ENCODE results near the gene KRCC1. TPM values are rescaled to one million over a fixed set of nuclear protein-coding genes. Genes with fewer than 3 reads are reported as not detected.
A peak's percentile ranks its signal among the peaks of the same experiment; 100 is the strongest.
"Not testable (repeated sequence)": the region's sequence is repeated elsewhere in the genome, so short reads cannot be mapped to it uniquely, and the experiment has no call there.

The KRCC1 gene
- total RNA-seq, 2 donors from 2014 or later = 7.8 to 10.6 TPM

DNA sequence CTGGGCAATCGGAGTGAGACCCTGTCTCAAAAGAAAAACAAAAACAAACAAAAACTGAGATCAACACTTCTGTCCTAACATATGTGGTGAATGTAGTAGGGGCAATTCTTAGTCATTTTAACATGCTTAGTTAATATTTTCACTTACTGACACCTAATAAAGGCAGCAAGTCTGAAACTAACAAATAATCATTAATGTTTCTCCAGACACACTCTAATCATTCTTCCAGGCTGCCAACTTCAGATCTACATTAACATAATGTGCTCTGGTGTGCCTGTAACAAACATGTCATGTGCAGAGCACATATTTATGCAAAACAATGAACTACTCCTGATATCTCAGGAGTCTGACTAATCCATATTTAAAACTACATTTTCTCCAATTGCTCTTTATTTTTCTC, 6.0 kb downstream of the KRCC1 start:
- Mint-ChIP-seq H3K36me3 (ENCODE audit: low read depth) (no peaks in the 10 kb centered on the region), H3K4me3 (no peak overlapping the region), H3K4me1 (peaks cover 27% of the 10 kb centered on the region), H3K27me3 (no peaks in the 10 kb centered on the region), H3K27ac (no peak overlapping the region)
- DNase-seq (no peak), ATAC-seq (no peak)
- no peaks in the 10 kb centered on the region for H3K9me3 ChIP-seq (ENCODE audit: control insufficient read depth, low read length, poor library complexity, severe bottlenecking)

DNA sequence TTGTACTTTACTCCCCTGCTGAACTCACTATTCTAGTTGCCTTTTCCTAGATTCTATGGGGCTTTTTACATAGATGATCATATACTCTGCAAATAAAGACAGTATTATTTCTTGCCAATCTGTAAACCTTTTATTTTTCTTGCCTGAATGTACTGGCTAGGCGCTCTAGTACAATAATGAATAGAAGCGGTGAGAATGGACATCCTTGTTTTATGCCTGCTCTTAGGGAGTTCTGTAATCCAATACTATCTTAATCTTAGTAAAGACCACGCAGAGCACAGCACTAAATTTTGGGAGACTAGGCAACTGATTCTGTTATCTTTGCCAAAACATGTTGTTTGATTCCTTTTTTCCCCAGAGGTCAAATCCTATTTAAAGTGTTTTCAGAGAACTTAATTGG, 7.0 kb downstream of the KRCC1 start:
- DNase-seq (no peak), ATAC-seq (no peak)
- H3K4me1 Mint-ChIP-seq = peaks cover 19% of the 10 kb centered on the region
- no peak overlapping the region for H3K27ac Mint-ChIP-seq
- no peaks in the 10 kb centered on the region for H3K36me3 Mint-ChIP-seq (ENCODE audit: low read depth)
- no peaks in the 10 kb centered on the region for H3K27me3 Mint-ChIP-seq
- H3K4me3 Mint-ChIP-seq = no peak overlapping the region
- H3K9me3 ChIP-seq (ENCODE audit: control insufficient read depth, low read length, poor library complexity, severe bottlenecking) = no peaks in the 10 kb centered on the region

DNA sequence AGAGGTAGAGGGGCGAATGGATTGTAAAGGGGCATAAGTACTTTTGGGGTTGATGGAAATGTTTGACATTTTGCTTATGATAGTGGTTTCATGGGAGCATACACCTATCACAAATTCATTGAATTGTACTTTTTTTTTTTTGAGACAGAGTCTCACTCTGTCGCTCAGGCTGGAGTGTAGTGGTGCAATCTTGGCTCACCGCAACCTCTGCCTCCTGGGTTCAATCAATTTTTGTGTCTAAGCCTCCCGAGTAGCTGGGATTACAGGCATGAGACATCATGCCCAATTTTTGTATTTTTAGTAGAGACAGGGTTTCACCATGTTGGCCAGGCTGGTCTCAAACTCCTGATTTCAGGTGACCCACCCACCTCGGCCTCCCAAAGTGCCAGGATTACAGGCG, 10.0 kb downstream of the KRCC1 start:
- H3K4me3 Mint-ChIP-seq; H3K36me3 Mint-ChIP-seq (ENCODE audit: low read depth); H3K9me3 ChIP-seq (ENCODE audit: control insufficient read depth, low read length, poor library complexity, severe bottlenecking); H3K27me3 Mint-ChIP-seq; ATAC-seq; DNase-seq: not testable (repeated sequence)
- Mint-ChIP-seq H3K27ac (peak overlapping the region; percentile 39), H3K4me1 (peaks cover 19% of the 10 kb centered on the region)

DNA sequence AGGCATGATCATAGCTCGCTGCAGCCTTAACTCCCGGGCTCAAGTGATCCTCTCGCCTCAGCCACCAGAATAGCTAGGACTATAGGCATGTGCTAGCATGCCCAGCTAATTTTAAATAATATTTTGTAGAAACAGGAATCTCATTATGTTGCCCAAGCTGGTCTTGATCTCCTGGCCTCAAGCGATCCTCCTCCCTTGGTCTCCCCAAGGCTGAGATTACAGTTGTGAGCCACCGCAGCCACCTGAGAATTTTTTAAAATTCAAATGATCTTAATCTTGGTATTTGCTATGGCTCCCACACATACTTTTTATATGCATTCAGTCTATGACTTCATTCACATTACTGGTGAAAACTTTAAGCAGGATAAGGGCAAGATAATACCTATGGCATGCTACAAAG, 13.1 kb downstream of the KRCC1 start:
- H3K4me3 Mint-ChIP-seq = no peak overlapping the region
- no peaks in the 10 kb centered on the region for H3K9me3 ChIP-seq (ENCODE audit: control insufficient read depth, low read length, poor library complexity, severe bottlenecking)
- H3K27me3 Mint-ChIP-seq = no peaks in the 10 kb centered on the region
- peak overlapping the region; percentile 16 for H3K27ac Mint-ChIP-seq
- H3K36me3 Mint-ChIP-seq (ENCODE audit: low read depth) = peaks cover 7% of the 10 kb centered on the region
- ATAC-seq = no peak
- H3K4me1 Mint-ChIP-seq = peaks cover 19% of the 10 kb centered on the region
- no peak for DNase-seq

DNA sequence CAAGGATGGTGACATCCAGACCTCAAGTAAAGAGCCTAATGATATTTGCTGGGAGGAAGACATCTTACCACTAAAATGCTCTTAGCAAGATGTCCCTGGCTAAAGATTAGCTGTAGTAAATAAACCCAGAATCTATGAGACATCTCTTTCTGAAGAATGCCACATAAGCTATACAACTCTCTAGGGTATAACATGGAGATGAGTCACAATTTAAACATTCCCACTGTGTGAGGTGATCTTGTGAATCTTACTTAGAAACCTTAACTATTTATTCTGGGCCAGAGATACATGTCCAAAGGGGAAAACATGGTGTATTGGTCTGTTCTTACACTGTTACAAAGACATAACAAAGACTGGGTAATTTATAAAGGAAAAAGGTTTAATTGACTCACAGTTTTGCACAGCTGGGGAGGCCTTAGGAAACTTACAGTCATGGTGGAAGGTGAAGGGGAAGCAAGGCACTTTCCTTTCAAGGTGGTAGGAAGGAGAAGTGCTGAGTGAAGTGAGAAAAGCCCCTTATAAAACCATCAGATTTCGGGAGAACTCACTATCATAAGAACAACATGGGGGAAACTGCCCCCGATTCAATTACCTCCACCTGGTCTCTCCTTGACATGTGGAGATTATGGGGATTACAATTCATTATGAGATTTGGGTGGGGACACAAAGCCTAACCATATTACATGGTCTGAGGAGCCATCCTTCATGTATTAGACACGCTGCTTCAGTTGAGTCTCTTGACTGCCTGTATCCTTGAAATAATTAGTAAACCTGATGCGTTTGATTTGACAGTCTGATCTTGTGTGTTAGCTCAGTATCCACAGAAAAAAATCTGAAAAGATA, 17.1 kb downstream of the KRCC1 start:
- H3K4me3 Mint-ChIP-seq = no peak overlapping the region
- H3K9me3 ChIP-seq (ENCODE audit: control insufficient read depth, low read length, poor library complexity, severe bottlenecking) = no peaks in the 10 kb centered on the region
- H3K36me3 Mint-ChIP-seq (ENCODE audit: low read depth) = peaks cover 7% of the 10 kb centered on the region
- no peak overlapping the region for H3K27ac Mint-ChIP-seq
- peaks cover 17% of the 10 kb centered on the region for H3K4me1 Mint-ChIP-seq
- H3K27me3 Mint-ChIP-seq = no peaks in the 10 kb centered on the region
- ATAC-seq (no peak), DNase-seq (no peak)

DNA sequence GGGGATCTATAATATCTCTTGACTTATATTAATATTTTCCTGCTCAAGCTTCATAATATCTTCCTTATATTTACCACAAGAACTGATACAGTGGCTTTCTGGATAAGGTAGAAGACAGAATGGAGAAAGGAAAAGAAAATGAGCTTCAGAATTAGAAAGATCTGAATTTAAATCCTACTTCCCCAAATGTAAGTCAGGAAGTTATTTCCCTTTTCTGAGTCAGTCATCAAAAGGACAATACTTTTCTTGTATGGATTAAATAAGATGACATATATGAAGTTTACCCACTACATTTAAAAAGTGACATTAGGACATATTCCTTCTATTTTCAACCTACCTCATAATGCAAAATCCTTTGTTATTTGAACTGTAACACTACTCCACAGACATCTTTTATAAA, 19.0 kb downstream of the KRCC1 start:
- ATAC-seq (no peak), DNase-seq (no peak)
- no peaks in the 10 kb centered on the region for H3K9me3 ChIP-seq (ENCODE audit: control insufficient read depth, low read length, poor library complexity, severe bottlenecking)
- Mint-ChIP-seq H3K4me3 (no peak overlapping the region), H3K36me3 (ENCODE audit: low read depth) (peaks cover 5% of the 10 kb centered on the region), H3K27ac (no peak overlapping the region), H3K27me3 (no peaks in the 10 kb centered on the region), H3K4me1 (peaks cover 15% of the 10 kb centered on the region)

DNA sequence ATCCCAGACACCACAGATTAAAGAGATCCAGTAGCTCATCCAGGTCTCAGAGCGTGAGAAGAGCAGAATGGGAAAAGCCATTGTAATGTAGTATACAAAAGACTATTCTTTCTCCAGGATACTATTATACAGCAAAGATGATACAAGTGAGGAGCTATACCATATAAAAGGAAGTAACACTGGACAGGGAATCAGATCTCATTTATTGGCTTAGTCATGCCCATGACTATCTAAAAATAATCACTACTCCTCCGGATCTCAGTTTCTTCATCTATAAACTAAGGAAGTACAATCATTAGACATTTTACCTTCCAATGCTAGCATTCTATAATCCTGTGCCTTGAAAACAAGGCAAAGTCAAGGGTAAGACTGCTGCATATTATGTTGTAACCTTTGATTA, 19.4 kb downstream of the KRCC1 start:
- DNase-seq (no peak), ATAC-seq (no peak)
- Mint-ChIP-seq H3K27me3 (no peaks in the 10 kb centered on the region), H3K27ac (no peak overlapping the region), H3K36me3 (ENCODE audit: low read depth) (peaks cover 5% of the 10 kb centered on the region), H3K4me1 (peaks cover 14% of the 10 kb centered on the region), H3K4me3 (no peak overlapping the region)
- no peaks in the 10 kb centered on the region for H3K9me3 ChIP-seq (ENCODE audit: control insufficient read depth, low read length, poor library complexity, severe bottlenecking)

DNA sequence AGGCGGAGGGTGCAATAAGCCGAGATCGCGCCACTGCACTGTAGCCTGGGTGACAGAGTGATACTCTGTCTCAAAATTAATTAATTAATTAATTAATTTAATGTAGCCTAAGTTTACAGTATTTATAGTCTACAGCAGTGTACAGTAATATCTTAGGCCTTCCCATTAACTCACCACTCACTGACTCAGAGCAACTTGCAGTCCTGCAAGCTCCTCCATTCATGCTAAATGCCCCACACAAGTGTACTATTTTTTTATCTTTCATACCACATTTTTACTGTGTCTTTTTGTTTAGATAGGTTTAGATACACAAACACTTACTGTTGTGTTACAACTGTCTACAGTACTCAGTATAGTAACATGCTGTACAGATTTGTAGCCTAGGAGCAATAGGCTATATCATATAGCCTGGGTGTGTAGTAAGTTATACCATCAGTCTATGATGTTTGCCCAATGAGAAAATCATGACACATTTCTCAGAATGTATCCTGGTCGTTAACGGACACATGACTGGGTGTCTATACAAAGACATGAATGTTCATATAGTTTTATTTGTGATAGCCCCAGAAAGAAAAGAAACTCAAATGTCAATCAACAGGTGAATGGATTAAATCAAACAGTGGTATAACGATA, 23.4 kb downstream of the KRCC1 start:
- DNase-seq = no peak
- H3K27me3 Mint-ChIP-seq = no peaks in the 10 kb centered on the region
- peaks cover 8% of the 10 kb centered on the region for H3K4me1 Mint-ChIP-seq
- no peak overlapping the region for H3K27ac Mint-ChIP-seq
- no peaks in the 10 kb centered on the region for H3K9me3 ChIP-seq (ENCODE audit: control insufficient read depth, low read length, poor library complexity, severe bottlenecking)
- peaks cover 7% of the 10 kb centered on the region for H3K36me3 Mint-ChIP-seq (ENCODE audit: low read depth)
- H3K4me3 Mint-ChIP-seq = no peak overlapping the region
- no peak for ATAC-seq

DNA sequence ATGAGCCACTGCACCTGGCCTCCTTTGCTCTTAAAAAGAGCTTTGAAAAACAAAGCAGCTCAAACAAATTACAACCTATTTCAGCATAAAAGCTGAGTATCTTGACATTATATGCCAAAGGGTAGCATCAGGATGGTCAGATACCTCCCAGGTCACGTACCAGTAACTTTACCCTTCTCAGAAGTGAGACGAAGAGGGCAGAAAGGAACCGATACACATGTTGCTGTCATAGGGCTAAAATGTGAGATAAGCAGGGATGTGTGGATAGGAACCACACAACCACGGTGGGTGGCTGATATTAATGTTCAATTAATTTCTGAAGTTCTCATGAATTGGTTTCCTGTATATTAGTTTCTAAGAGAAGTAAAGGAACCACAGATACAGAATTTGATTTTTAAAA, 26.7 kb downstream of the KRCC1 start:
- Mint-ChIP-seq H3K27ac (no peak overlapping the region), H3K4me1 (peaks cover 4% of the 10 kb centered on the region), H3K27me3 (no peaks in the 10 kb centered on the region), H3K4me3 (no peak overlapping the region), H3K36me3 (ENCODE audit: low read depth) (peaks cover 7% of the 10 kb centered on the region)
- no peaks in the 10 kb centered on the region for H3K9me3 ChIP-seq (ENCODE audit: control insufficient read depth, low read length, poor library complexity, severe bottlenecking)
- ATAC-seq = no peak
- no peak for DNase-seq

DNA sequence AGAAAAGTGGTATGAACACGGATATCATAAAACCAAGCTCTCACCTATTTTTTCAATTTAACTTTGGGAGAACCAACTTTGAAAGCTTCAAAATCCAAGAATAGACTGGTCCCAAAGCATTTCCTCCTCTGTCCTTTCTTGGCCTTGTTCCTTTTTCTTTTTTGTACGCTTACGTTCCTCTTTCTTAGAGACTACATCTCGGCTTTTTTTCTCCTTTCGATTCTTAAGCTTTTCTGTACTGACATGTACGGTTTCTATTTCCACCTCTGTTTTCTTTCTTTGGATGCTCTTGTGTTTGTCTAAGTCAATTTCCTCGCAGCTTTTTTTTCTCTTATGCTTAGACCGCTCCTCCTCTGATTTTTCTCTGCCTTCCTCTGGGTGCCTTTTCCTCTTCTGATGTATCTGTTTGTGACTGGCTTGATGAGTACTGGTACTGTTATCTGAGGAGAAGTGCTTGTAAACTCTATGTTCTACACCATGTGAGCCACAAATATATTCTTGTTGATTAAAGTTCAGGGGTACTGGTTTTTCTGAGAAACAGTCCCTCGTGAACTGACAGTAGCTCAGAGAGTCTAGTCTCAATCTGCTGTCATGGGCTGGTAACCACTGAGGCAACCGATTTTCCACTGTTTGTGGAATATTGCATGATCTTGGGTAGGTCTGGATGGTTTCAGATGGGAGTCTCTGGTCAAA, 27.7 kb downstream of the KRCC1 start:
- H3K36me3 Mint-ChIP-seq (ENCODE audit: low read depth) = peaks cover 7% of the 10 kb centered on the region
- H3K27me3 Mint-ChIP-seq = no peaks in the 10 kb centered on the region
- H3K4me1 Mint-ChIP-seq = peaks cover 4% of the 10 kb centered on the region
- H3K27ac Mint-ChIP-seq = no peak overlapping the region
- H3K4me3 Mint-ChIP-seq = no peak overlapping the region
- ATAC-seq (no peak), DNase-seq (no peak)
- no peaks in the 10 kb centered on the region for H3K9me3 ChIP-seq (ENCODE audit: control insufficient read depth, low read length, poor library complexity, severe bottlenecking)

DNA sequence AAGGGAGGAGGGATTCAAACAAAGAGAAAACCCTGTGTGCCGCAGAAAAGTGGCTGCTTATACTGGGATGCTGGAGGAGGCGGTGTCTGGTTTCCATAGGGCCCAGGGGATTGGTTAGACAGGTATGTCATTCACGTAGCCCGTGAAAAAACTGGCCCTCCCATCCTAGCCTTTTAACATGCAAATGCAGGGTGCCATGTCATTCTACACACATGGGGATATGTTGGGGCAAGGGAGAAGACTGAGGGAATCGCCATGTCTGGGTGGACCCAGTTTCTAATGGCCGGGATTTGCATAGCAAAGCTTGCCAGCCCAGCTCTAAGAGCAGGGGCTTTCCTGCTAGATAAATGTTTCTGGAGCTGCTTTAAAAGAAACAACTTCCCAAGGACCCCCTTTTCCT, 31.1 kb downstream of the KRCC1 start:
- H3K36me3 Mint-ChIP-seq (ENCODE audit: low read depth) = peaks cover 7% of the 10 kb centered on the region
- DNase-seq (no peak), ATAC-seq (no peak)
- H3K4me3 Mint-ChIP-seq = no peak overlapping the region
- H3K4me1 Mint-ChIP-seq = peaks cover 4% of the 10 kb centered on the region
- no peak overlapping the region for H3K27ac Mint-ChIP-seq
- no peaks in the 10 kb centered on the region for H3K27me3 Mint-ChIP-seq
- H3K9me3 ChIP-seq (ENCODE audit: control insufficient read depth, low read length, poor library complexity, severe bottlenecking) = no peaks in the 10 kb centered on the region

DNA sequence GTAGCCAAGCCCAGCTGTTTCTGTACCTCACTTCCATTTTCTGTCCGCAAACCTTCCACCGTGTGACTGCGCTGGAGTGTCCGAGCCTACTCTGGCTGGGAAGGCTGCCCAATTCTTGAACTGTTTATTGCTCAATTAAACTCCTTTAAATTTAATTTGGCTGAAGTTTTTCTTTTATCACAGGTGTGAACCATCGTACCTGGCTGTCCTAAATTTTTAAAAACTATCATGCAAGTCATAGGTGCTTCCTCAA, 33.0 kb downstream of the KRCC1 start:
- no peaks in the 10 kb centered on the region for H3K27me3 Mint-ChIP-seq
- ATAC-seq (no peak), DNase-seq (no peak)
- no peak overlapping the region for H3K4me3 Mint-ChIP-seq
- H3K27ac Mint-ChIP-seq = no peak overlapping the region
- peaks cover 3% of the 10 kb centered on the region for H3K4me1 Mint-ChIP-seq
- H3K9me3 ChIP-seq (ENCODE audit: control insufficient read depth, low read length, poor library complexity, severe bottlenecking) = no peaks in the 10 kb centered on the region
- H3K36me3 Mint-ChIP-seq (ENCODE audit: low read depth) = no peaks in the 10 kb centered on the region

DNA sequence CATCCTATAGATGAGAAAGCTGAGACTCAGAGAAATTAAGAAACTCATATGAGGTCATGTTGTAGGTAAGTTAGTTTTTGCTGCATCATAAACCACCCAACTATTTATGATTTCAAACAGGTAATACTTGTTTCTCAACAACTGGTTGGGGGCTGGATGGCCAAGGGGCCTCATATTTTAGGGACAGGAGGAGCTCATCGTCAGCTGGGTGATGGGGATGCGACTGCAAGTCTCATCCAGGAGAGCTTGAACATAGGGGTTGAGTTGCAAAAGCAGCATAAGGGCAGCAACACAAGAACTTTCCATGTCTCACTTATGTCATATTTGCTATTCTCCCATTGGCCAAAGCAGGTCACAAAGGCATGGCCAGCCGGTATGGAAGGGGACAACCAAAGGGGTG, 35.6 kb downstream of the KRCC1 start:
- Mint-ChIP-seq H3K27ac (no peak overlapping the region), H3K4me1 (peaks cover 17% of the 10 kb centered on the region), H3K36me3 (ENCODE audit: low read depth) (peaks cover 2% of the 10 kb centered on the region), H3K27me3 (no peaks in the 10 kb centered on the region), H3K4me3 (no peak overlapping the region)
- H3K9me3 ChIP-seq (ENCODE audit: control insufficient read depth, low read length, poor library complexity, severe bottlenecking) = no peaks in the 10 kb centered on the region
- DNase-seq (no peak), ATAC-seq (no peak)

DNA sequence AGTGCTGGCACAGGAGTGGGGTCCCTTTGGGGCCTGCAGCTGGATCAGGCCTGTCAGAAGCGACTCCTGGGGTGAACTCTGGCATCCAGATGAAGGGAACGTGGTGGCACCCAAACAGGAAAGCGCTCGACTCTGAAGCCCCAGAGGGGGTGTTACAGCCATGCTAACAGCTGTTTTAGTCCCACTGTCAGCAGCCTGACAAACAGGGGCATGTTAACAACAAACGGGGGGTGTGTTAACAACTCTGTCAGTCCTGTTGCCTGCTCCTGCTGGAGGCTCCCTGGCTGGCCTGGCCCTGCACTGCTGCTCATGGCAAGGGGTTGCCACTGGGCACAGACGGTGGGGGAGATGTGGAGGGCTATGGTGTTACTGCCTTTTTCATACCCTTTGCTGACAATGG, 36.7 kb downstream of the KRCC1 start:
- Mint-ChIP-seq H3K4me1 (peaks cover 17% of the 10 kb centered on the region), H3K27me3 (no peaks in the 10 kb centered on the region), H3K36me3 (ENCODE audit: low read depth) (peaks cover 2% of the 10 kb centered on the region), H3K27ac (no peak overlapping the region), H3K4me3 (no peak overlapping the region)
- ATAC-seq = no peak
- no peak for DNase-seq
- H3K9me3 ChIP-seq (ENCODE audit: control insufficient read depth, low read length, poor library complexity, severe bottlenecking) = no peaks in the 10 kb centered on the region
